Natural killer cell treated with Interleukin-12 subunit alpha and Interleukin-12 subunit beta and Interleukin-15 and Interleukin-18, amount 100 ng/mL, for 72 hours (primary cell): Measurements from ENCODE around the gene EFL1. TPM values are rescaled to one million over a fixed set of nuclear protein-coding genes. Genes with fewer than 3 reads are reported as not detected.
"Not testable (repeated sequence)": the region's sequence is repeated elsewhere in the genome, so short reads cannot be mapped to it uniquely, and the experiment has no call there.

Experiments
- ATAC-seq, 2 donors: fragments of 150-1000 bp; cut with Tn5 transposase in 1 of 2; sonication (Bioruptor Pico), chemical (Tn5 transposase) in 1 of 2; 2 replicates each; pipeline ENCODE4 v1.10.0; 2021
- DNase-seq: peaks from one replicate; pipeline ENCODE4 v3.0.0; 2022; ENCODE audit warnings: low spot score
- H3K27ac Mint-ChIP-seq, 2 donors: 1 replicate in 1 of 2; 2 replicates in 1 of 2; pipeline ENCODE4 v1.8.0; 2022; ENCODE audit warnings: mixed read lengths in 2 of 2, mild to moderate bottlenecking in 1 of 2, moderate library complexity in 1 of 2
- H3K27me3 Mint-ChIP-seq, 2 donors: 1 replicate in 1 of 2; 2 replicates in 1 of 2; pipeline ENCODE4 v1.8.0; 2022; ENCODE audit warnings: mixed read lengths in 2 of 2
- H3K36me3 Mint-ChIP-seq: one replicate; pipeline ENCODE4 v1.8.0; 2022; ENCODE audit warnings: mixed read lengths
- H3K4me1 Mint-ChIP-seq, 2 donors: 1 replicate in 1 of 2; 2 replicates in 1 of 2; pipeline ENCODE4 v1.8.0; 2022; ENCODE audit warnings: low read depth in 2 of 2, mixed read lengths in 2 of 2, mild to moderate bottlenecking in 1 of 2
- H3K4me3 Mint-ChIP-seq: one replicate; pipeline ENCODE4 v1.8.0; 2022; ENCODE audit warnings: mixed read lengths
- H3K9me3 Mint-ChIP-seq: 2 replicates; pipeline ENCODE4 v1.8.0; 2022; ENCODE audit warnings: mixed read lengths
- total RNA-seq, 2 donors: library from RNA; stranded (reverse); gene quantifications; one replicate each; pipeline ENCODE4 v1.2.3, GENCODE V29; 2022

Gene EFL1
- total RNA-seq: 10 to 100 TPM; 23.4 to 35.6 TPM

GRCh38 chr15:82262422-82263026, at the start of gene EFL1, which contains the start of gene SAXO2:
Gene EFL1 (minus strand): TSS chr15:82262734. CDS start chr15:82261778, 956 bp downstream.
Gene SAXO2 (plus strand): TSS chr15:82262818. CDS start chr15:82262880, 62 bp downstream.
- no peaks in the 10 kb centered on the region for H3K27me3 Mint-ChIP-seq
- ATAC-seq: peak; percentile 98 to 99
- peaks cover 15 to 26% of the 10 kb centered on the region in 2 donors for H3K4me1 Mint-ChIP-seq
- H3K4me3 Mint-ChIP-seq: peak within 1 kb of the TSS; percentile 86
- peak within 1 kb of the TSS; percentile 62 to 80 for H3K27ac Mint-ChIP-seq
- H3K36me3 Mint-ChIP-seq: peaks cover 7% of the 10 kb centered on the region
- H3K9me3 Mint-ChIP-seq: no peaks in the 10 kb centered on the region
- DNase-seq: peak; percentile 95

- not testable (repeated sequence) for H3K4me3 Mint-ChIP-seq, H3K9me3 Mint-ChIP-seq
- H3K27ac Mint-ChIP-seq: peak overlapping the region in 1 of 2 donors; percentile 76
These were observed 48.8 kb upstream of the EFL1 start for GRCh38 chr15:82311321-82311720.

GRCh38 chr15:82309802-82310201, 47.3 kb upstream of the EFL1 start:
- Mint-ChIP-seq H3K9me3 (no peaks in the 10 kb centered on the region), H3K27ac (no peak overlapping the region), H3K4me1 (no peaks in the 10 kb centered on the region), H3K36me3 (peaks cover 13% of the 10 kb centered on the region), H3K27me3 (peaks cover 3 to 8% of the 10 kb centered on the region in 2 donors), H3K4me3 (no peak overlapping the region)
- DNase-seq: no peak
- ATAC-seq: no peak

More at GRCh38 chr15:82311321-82311720, 48.8 kb upstream of the EFL1 start:
- ATAC-seq, H3K4me1 Mint-ChIP-seq, H3K27me3 Mint-ChIP-seq, DNase-seq: not testable (repeated sequence)
- peaks cover 13% of the 10 kb centered on the region for H3K36me3 Mint-ChIP-seq

- DNase-seq: no peak
- Mint-ChIP-seq H3K27me3 (peaks cover 3 to 8% of the 10 kb centered on the region in 2 donors), H3K36me3 (peaks cover 13% of the 10 kb centered on the region), H3K4me3 (no peak overlapping the region), H3K4me1 (no peaks in the 10 kb centered on the region), H3K9me3 (no peaks in the 10 kb centered on the region), H3K27ac (no peak overlapping the region)
- ATAC-seq: no peak
These were observed 45.2 kb upstream of the EFL1 start for GRCh38 chr15:82307714-82308081.

- no peaks in the 10 kb centered on the region for H3K4me1 Mint-ChIP-seq
- H3K27ac Mint-ChIP-seq: no peak overlapping the region
- H3K4me3 Mint-ChIP-seq: no peak overlapping the region
- H3K36me3 Mint-ChIP-seq: peaks cover 13% of the 10 kb centered on the region
- DNase-seq (no peak), ATAC-seq (peak in 1 of 2 donors; percentile 13)
- H3K27me3 Mint-ChIP-seq: peaks cover 3 to 8% of the 10 kb centered on the region in 2 donors
- no peaks in the 10 kb centered on the region for H3K9me3 Mint-ChIP-seq
These were observed 44.5 kb upstream of the EFL1 start for GRCh38 chr15:82306791-82307713.

- no peak for DNase-seq
- no peak for ATAC-seq
- Mint-ChIP-seq H3K27ac (no peak overlapping the region), H3K36me3 (peaks cover 3% of the 10 kb centered on the region), H3K9me3 (no peaks in the 10 kb centered on the region), H3K27me3 (no peaks in the 10 kb centered on the region), H3K4me3 (no peak overlapping the region), H3K4me1 (no peaks in the 10 kb centered on the region)
These were observed 43.1 kb upstream of the EFL1 start for GRCh38 chr15:82305621-82306048.

GRCh38 chr15:82304778-82305090, 42.2 kb upstream of the EFL1 start:
- Mint-ChIP-seq H3K4me1 (no peaks in the 10 kb centered on the region), H3K27ac (no peak overlapping the region), H3K4me3 (no peak overlapping the region), H3K27me3 (no peaks in the 10 kb centered on the region), H3K36me3 (no peaks in the 10 kb centered on the region), H3K9me3 (no peaks in the 10 kb centered on the region)
- DNase-seq: no peak
- no peak for ATAC-seq

- Mint-ChIP-seq H3K4me1 (no peaks in the 10 kb centered on the region), H3K4me3 (no peak overlapping the region), H3K27ac (no peak overlapping the region), H3K9me3 (no peaks in the 10 kb centered on the region), H3K36me3 (no peaks in the 10 kb centered on the region), H3K27me3 (no peaks in the 10 kb centered on the region)
- ATAC-seq: peak in 1 of 2 donors; percentile 13
- DNase-seq: no peak
These were observed 41.6 kb upstream of the EFL1 start for GRCh38 chr15:82303956-82304777.

- Mint-ChIP-seq H3K36me3 (no peaks in the 10 kb centered on the region), H3K4me3 (no peak overlapping the region)
- ATAC-seq: no peak
These were observed 38.9 kb upstream of the EFL1 start for GRCh38 chr15:82301296-82302016.

GRCh38 chr15:82300883-82301282, 38.3 kb upstream of the EFL1 start:
- no peak for ATAC-seq
- Mint-ChIP-seq H3K9me3 (no peaks in the 10 kb centered on the region), H3K27ac (no peak overlapping the region), H3K4me1 (peaks cover 8 to 10% of the 10 kb centered on the region in 2 donors), H3K27me3 (no peaks in the 10 kb centered on the region), H3K4me3 (no peak overlapping the region), H3K36me3 (no peaks in the 10 kb centered on the region)
- DNase-seq: no peak

More at GRCh38 chr15:82301296-82302016, 38.9 kb upstream of the EFL1 start:
- Mint-ChIP-seq H3K9me3 (no peaks in the 10 kb centered on the region), H3K4me1 (peaks cover 8 to 10% of the 10 kb centered on the region in 2 donors), H3K27me3 (no peaks in the 10 kb centered on the region), H3K27ac (no peak overlapping the region)
- no peak for DNase-seq

- not testable (repeated sequence) for H3K4me3 Mint-ChIP-seq, H3K27me3 Mint-ChIP-seq, H3K36me3 Mint-ChIP-seq, H3K27ac Mint-ChIP-seq, H3K9me3 Mint-ChIP-seq, ATAC-seq, DNase-seq
- peaks cover 8 to 10% of the 10 kb centered on the region in 2 donors for H3K4me1 Mint-ChIP-seq
These were observed 37.8 kb upstream of the EFL1 start for GRCh38 chr15:82300326-82300725.

- not testable (repeated sequence) for H3K9me3 Mint-ChIP-seq, ATAC-seq, H3K4me3 Mint-ChIP-seq, DNase-seq, H3K27me3 Mint-ChIP-seq, H3K36me3 Mint-ChIP-seq, H3K27ac Mint-ChIP-seq
- H3K4me1 Mint-ChIP-seq: peaks cover 8 to 10% of the 10 kb centered on the region in 2 donors
These were observed 37.0 kb upstream of the EFL1 start for GRCh38 chr15:82299511-82299914.

GRCh38 chr15:82298520-82298919, 36.0 kb upstream of the EFL1 start:
- Mint-ChIP-seq H3K9me3 (no peaks in the 10 kb centered on the region), H3K36me3 (no peaks in the 10 kb centered on the region), H3K27ac (no peak overlapping the region), H3K4me3 (peak overlapping the region; percentile 30), H3K27me3 (no peaks in the 10 kb centered on the region), H3K4me1 (peaks cover 8 to 10% of the 10 kb centered on the region in 2 donors)
- DNase-seq (peak; percentile 74), ATAC-seq (peak; percentile 88 to 91)
